Fibroblast of lung (primary cell): Measurements from ENCODE around the gene DNAJC6.

ENCODE experiments used
- EZH2 ChIP-seq: IDR thresholded peaks from 2 replicates; pipeline ENCODE4 v1.5.1; 2012; ENCODE audit warnings: low read length, control low read depth, mild to moderate bottlenecking; ENCODE audit errors: missing control alignments
- TF ChIP-seq, protein P1 (sequence below), 2 donors: IDR thresholded peaks in 1 of 2; conservative IDR thresholded peaks in 1 of 2; 1 replicate in 1 of 2; 2 replicates in 1 of 2; pipeline ENCODE4 v1.5.1; 2011 to 2012; ENCODE audit warnings: low read length in 2 of 2, control low read depth in 1 of 2, inconsistent platforms in 1 of 2, low read depth in 1 of 2, mild to moderate bottlenecking in 1 of 2

DNA sequence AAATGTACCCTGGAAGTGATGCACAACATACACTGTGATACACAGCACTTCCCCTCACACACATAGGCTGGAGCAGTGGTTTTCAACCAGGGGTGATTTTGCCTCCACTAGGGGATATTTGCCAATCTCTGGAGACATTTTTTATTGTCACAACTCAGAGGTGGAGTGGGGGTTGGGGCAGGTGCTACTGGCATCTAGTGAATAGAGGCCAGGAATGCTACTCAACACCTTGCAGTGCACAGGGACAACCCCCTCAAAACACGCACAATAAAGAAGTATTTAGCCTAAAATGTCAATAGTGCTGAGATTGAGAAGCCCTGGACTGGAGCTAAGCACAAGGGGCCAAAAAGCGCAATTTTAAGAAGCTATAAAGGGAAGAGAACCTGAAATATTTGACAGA lies 54.1 kb downstream of the DNAJC6 start:
- TF ChIP-seq, protein P1, sequence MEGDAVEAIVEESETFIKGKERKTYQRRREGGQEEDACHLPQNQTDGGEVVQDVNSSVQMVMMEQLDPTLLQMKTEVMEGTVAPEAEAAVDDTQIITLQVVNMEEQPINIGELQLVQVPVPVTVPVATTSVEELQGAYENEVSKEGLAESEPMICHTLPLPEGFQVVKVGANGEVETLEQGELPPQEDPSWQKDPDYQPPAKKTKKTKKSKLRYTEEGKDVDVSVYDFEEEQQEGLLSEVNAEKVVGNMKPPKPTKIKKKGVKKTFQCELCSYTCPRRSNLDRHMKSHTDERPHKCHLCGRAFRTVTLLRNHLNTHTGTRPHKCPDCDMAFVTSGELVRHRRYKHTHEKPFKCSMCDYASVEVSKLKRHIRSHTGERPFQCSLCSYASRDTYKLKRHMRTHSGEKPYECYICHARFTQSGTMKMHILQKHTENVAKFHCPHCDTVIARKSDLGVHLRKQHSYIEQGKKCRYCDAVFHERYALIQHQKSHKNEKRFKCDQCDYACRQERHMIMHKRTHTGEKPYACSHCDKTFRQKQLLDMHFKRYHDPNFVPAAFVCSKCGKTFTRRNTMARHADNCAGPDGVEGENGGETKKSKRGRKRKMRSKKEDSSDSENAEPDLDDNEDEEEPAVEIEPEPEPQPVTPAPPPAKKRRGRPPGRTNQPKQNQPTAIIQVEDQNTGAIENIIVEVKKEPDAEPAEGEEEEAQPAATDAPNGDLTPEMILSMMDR (conservative IDR thresholded peaks at IDR 0.05 in 1 of 2, IDR thresholded peaks at IDR 0.05 in 1 of 2; ENCODE audit: low read depth in 1 of 2, low read length in 2 of 2) = no peak
- no peak for TF ChIP-seq EZH2
